Fibroblast of pulmonary artery (primary cell): ENCODE measurements around the gene SPATS2.

Experiments used
- DNase-seq: peaks from one replicate; pipeline ENCODE4 v3.0.0-alpha.2; 2010; ENCODE audit warnings: low read depth
- H3K4me3 ChIP-seq: replicated peaks from 2 replicates; pipeline ENCODE4 v1.5.1; 2011; ENCODE audit warnings: low read depth, mild to moderate bottlenecking, control low read depth, low read length, moderate library complexity
- CTCF ChIP-seq: IDR thresholded peaks from 2 replicates; pipeline ENCODE4 v1.5.1; 2011; ENCODE audit warnings: mild to moderate bottlenecking, control low read depth, low read length, inconsistent platforms; ENCODE audit errors: missing control alignments

The SPATS2 gene

DNA sequence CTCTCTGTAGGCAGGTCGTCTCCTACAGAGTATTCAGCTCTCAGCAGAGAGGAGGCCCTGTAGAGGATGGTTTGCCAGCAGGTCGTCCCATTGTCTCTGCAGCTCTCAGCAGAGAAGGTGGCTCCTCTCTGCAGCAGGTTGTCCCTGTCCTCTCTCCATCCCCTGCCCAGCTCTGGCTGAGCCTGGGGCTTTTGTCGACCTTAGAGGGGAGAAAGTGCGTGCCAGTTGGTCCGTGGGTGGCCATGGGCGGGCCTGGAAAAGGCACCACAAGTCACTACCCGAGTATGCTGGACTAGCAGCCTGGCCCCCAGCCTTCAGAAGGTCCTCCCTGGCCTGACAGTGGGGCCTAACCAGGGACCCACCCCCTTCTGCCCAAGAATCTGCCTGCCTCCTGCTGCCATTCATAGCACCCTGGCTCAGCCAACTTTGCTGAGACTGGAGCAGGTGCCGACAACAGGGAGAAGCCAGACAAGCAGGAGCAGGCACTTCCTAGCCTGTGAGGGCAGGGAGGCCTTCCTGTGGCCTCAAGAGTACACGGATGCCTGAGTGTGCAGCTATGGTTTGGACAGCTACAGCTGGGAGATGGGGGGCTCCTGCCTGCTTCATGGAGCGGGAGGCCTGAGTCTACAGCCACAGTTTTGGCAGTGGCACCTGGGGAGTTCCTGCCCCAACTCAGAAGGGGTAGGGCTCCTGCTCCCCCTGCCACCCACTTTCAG, 111.8 kb downstream of the SPATS2 start:
- H3K4me3 ChIP-seq = no peak overlapping the region
- no peak for DNase-seq
- TF ChIP-seq CTCF = no peak

DNA sequence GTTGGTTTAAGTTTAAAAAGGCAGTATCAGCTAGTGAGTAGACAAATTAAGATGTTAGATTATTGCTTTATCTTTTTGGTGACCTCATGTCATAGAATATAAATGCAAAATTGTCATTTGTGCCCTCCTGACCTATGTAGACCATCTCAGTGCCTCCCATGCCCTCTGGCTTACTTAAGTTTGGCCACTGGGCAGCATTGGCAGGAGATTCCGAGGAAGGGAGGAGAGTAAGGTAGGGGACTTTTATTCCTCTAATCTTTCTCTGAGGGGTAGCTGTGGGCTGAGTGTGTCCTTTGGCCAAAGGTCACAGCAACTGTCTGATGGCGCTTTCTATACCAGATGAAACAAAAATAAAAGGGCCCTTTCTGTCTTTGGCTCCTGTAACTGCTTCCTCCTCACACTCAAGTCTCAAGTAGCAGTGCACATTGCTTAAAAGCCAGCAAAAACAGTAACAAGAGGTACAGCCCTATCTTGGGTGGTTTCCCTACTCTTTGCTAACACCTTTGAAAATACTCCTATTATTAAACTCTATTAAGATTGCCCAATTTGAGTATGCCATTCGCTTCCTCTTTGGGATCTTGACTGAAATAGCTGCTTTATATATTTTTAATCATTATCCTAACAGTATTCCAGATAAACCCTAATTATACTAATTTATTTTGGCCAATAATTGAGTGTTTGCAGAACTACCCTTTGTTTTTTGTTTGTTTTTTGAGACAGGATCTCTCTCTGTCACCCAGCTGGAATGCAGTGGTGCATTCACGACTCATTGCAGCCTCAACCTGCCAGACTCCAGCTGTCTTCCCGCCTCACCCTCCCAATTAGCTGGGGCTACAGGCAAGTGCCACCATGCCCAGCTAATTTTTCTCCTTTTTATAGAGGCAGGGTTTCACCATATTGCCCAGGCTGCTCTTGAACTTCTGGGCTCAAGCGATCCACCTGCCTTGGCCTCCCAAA, 115.1 kb downstream of the SPATS2 start:
- DNase-seq = no peak
- TF ChIP-seq CTCF = no peak

DNA sequence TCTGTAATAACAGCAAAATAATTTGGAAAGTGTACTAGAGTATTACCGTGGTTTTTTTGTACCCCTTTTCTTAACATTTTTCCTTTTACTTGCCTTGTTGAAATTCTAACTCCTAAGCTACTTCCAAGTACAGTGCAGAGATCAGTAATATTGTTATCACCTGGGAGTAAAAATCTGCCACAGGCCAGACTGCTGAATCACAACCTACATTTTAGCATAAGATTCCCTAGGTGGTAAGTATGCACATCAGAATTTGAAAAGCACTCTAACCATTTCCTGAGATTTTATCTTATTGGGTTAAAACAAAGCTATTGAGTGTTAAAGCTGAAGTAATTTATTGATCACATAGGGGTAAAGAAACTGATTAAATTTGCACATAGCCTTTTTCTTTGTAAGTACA, 116.4 kb downstream of the SPATS2 start:
- no peak overlapping the region for H3K4me3 ChIP-seq
- DNase-seq = no peak
- no peak for TF ChIP-seq CTCF

More for the DNA sequence above, 115.1 kb downstream of the SPATS2 start:
- H3K4me3 ChIP-seq = no peak overlapping the region

DNA sequence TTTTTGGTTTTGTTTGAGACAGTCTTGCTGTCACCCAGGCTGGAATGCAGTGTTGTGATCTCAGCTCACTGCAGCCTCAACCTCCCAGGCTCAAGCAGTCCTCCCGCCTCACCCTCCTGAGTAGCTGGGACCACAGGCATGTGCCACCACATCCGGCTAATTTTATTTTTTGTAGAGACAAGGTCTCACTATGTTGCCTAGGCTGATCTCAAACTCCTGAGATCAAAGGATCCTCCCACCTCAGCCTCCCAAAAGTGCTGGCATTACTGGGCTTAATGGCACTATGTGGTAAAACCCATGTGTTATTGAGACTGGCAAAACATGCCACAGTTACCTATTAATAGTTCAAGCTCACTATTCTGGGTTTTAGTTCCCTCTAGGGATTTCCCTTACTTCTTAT, 120.3 kb downstream of the SPATS2 start:
- H3K4me3 ChIP-seq = no peak overlapping the region
- no peak for DNase-seq
- TF ChIP-seq CTCF = no peak

- DNase-seq = no peak
- TF ChIP-seq CTCF = no peak
- H3K4me3 ChIP-seq = no peak overlapping the region
Measured at GRCh38 chr12:49489154-49489553, 121.9 kb downstream of the SPATS2 start.

DNA sequence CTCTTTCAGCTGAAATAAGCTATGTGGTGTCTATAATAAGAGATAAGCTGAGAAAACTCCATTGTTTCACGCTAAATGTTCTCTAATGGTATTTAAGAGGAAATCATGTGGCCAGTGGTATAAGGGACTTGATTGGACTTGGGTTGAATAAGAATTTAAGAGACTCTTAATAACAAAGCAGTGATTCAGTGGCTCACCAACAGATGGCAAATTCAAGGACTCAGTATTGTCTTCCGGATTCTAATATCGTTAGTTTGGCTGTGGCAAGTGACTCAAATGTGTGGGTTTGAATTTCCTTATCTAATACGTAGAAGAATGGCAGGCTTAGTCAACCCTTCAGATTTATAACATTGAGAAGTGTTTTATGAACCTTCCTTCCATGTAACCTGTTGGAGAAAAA, 122.5 kb downstream of the SPATS2 start:
- peak; percentile 91 for DNase-seq
- no peak overlapping the region for H3K4me3 ChIP-seq
- peak; percentile 47 for TF ChIP-seq CTCF
